HepG2 (cell line): ENCODE results near the gene KAT14. TPM values are rescaled to one million over a fixed set of nuclear protein-coding genes. Genes with fewer than 3 reads are reported as not detected.

Experiments used
- ARID2 ChIP-seq: sonication (generic); formaldehyde crosslinking; IDR thresholded peaks from 2 replicates; pipeline ENCODE4 v1.8.1; 2022; ENCODE audit warnings: mild to moderate bottlenecking, missing genetic modification reagents, borderline replicate concordance
- CHD4 ChIP-seq: fragments of 200-600 bp; sonication (generic); IDR thresholded peaks from 2 replicates; pipeline ENCODE4 v1.7.0; 2017; ENCODE audit warnings: mild to moderate bottlenecking, low read length, borderline replicate concordance
- E2F2 ChIP-seq: sonication (generic); formaldehyde crosslinking; IDR thresholded peaks from 2 replicates; pipeline ENCODE4 v1.4.0; 2020; ENCODE audit warnings: missing genetic modification reagents, borderline replicate concordance
- MAFF ChIP-seq: IDR thresholded peaks from 2 replicates; pipeline ENCODE4 v1.6.1; 2011; ENCODE audit warnings: low read depth, low read length, improper control_type of control experiment
- MXI1 ChIP-seq: IDR thresholded peaks from 3 replicates; pipeline ENCODE4 v1.6.1; 2012; ENCODE audit warnings: low read depth, low read length, inconsistent platforms, borderline replicate concordance
- NFRKB ChIP-seq: fragments of 450-650 bp; IDR thresholded peaks from 2 replicates; pipeline ENCODE4 v1.6.1; 2017
- PCBP1 ChIP-seq: fragments of 200-400 bp; formaldehyde crosslinking; IDR thresholded peaks from 2 replicates; pipeline ENCODE4 v1.6.1; 2017; ENCODE audit warnings: mild to moderate bottlenecking, low read depth, low read length, borderline replicate concordance
- SRY ChIP-seq: sonication (generic); formaldehyde crosslinking; IDR thresholded peaks from 2 replicates; pipeline ENCODE4 v1.8.0; 2022; ENCODE audit warnings: mild to moderate bottlenecking, missing genetic modification reagents
- TEAD2 ChIP-seq: sonication (generic); formaldehyde crosslinking; IDR thresholded peaks from 2 replicates; pipeline ENCODE4 v1.9.0; 2021; ENCODE audit warnings: missing genetic modification reagents
- ZMYM3 ChIP-seq: sonication (generic); formaldehyde crosslinking; IDR thresholded peaks from 2 replicates; pipeline ENCODE4 v1.5.1; 2020; ENCODE audit warnings: mild to moderate bottlenecking, missing genetic modification reagents
- ZNF260 ChIP-seq: sonication (generic); formaldehyde crosslinking; IDR thresholded peaks from 2 replicates; pipeline ENCODE4 v1.4.0; 2020; ENCODE audit warnings: missing genetic modification reagents, low read depth, mild to moderate bottlenecking, borderline replicate concordance
- ZNF263 ChIP-seq: sonication (generic); formaldehyde crosslinking; IDR thresholded peaks from 2 replicates; pipeline ENCODE4 v1.4.0; 2020; ENCODE audit warnings: missing genetic modification reagents
- ZNF354B ChIP-seq: sonication (generic); formaldehyde crosslinking; IDR thresholded peaks from 2 replicates; pipeline ENCODE4 v1.8.0; 2022; ENCODE audit warnings: mild to moderate bottlenecking, missing genetic modification reagents
- ZNF513 ChIP-seq: sonication (generic); formaldehyde crosslinking; conservative IDR thresholded peaks from 2 replicates; pipeline ENCODE4 v1.5.0; 2020; ENCODE audit warnings: missing genetic modification reagents
- polyA plus RNA-seq, 8 experiments: library from polyadenylated mRNA; depleted of rRNA in 3 of 8; stranded (reverse) in 7 of 8; unstranded in 1 of 8; fragments of >200 nt; fragmentation: Illumina TruSeq in 4 of 8; extraction: Trizol in 4 of 8; gene quantifications; 2 replicates each; pipeline versions ENCODE4 v1.2.1 to v1.2.3, GENCODE V29; 2011 to 2016; ENCODE audit warnings: low read depth in 4 of 8, missing spikeins in 1 of 8, mixed read lengths in 1 of 8; ENCODE audit not compliant: insufficient read depth in 1 of 8
- total RNA-seq, 5 experiments: library from RNA; depleted of rRNA; stranded (reverse); fragments of >200 nt; fragmentation: Illumina TruSeq; extraction: Trizol; gene quantifications; 2 replicates each; pipeline ENCODE4 v1.2.3, GENCODE V29; 2016; ENCODE audit warnings: low read depth in 1 of 5
- TF ChIP-seq, protein P1 (sequence below): sonication (generic); formaldehyde crosslinking; conservative IDR thresholded peaks from 2 replicates; pipeline ENCODE4 v1.4.0; 2020; ENCODE audit warnings: missing genetic modification reagents
- TF ChIP-seq, protein P2 (sequence below): sonication (generic); formaldehyde crosslinking; IDR thresholded peaks from 2 replicates; pipeline ENCODE4 v1.9.0; 2021; ENCODE audit warnings: missing genetic modification reagents, mild to moderate bottlenecking, borderline replicate concordance
- TF ChIP-seq, protein P3 (sequence below): sonication (generic); formaldehyde crosslinking; IDR thresholded peaks from 2 replicates; pipeline ENCODE4 v1.4.0; 2020; ENCODE audit warnings: missing genetic modification reagents

The KAT14 gene
- total and polyA plus RNA-seq, 2 of the 13 experiments (the other 11 are each of a cell fraction or from before 2014, with no cell fraction given) = 5.1 to 15.1 TPM

- peak; percentile 97 for TF ChIP-seq ZMYM3
- peak; percentile 97 for TF ChIP-seq SRY (CRISPR knock-in tag)
- TF ChIP-seq, protein P1, sequence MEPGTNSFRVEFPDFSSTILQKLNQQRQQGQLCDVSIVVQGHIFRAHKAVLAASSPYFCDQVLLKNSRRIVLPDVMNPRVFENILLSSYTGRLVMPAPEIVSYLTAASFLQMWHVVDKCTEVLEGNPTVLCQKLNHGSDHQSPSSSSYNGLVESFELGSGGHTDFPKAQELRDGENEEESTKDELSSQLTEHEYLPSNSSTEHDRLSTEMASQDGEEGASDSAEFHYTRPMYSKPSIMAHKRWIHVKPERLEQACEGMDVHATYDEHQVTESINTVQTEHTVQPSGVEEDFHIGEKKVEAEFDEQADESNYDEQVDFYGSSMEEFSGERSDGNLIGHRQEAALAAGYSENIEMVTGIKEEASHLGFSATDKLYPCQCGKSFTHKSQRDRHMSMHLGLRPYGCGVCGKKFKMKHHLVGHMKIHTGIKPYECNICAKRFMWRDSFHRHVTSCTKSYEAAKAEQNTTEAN = peak; percentile 98
- peak; percentile 86; the same call in 1 of the 2 replicates for TF ChIP-seq ARID2
- TF ChIP-seq, protein P2, sequence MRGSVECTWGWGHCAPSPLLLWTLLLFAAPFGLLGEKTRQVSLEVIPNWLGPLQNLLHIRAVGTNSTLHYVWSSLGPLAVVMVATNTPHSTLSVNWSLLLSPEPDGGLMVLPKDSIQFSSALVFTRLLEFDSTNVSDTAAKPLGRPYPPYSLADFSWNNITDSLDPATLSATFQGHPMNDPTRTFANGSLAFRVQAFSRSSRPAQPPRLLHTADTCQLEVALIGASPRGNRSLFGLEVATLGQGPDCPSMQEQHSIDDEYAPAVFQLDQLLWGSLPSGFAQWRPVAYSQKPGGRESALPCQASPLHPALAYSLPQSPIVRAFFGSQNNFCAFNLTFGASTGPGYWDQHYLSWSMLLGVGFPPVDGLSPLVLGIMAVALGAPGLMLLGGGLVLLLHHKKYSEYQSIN (CRISPR knock-in tag) = peak; percentile 95; the same call in 1 of the 2 replicates
- peak; percentile 95; the same call in 1 of the 2 replicates for TF ChIP-seq PCBP1
- TF ChIP-seq ZNF513 (CRISPR knock-in tag) = peak; percentile 50; the same call in 1 of the 2 replicates
- TF ChIP-seq NFRKB = no peak
- peak; percentile 97 for TF ChIP-seq TEAD2 (CRISPR knock-in tag)
- TF ChIP-seq CHD4 = no peak
- TF ChIP-seq, protein P3, sequence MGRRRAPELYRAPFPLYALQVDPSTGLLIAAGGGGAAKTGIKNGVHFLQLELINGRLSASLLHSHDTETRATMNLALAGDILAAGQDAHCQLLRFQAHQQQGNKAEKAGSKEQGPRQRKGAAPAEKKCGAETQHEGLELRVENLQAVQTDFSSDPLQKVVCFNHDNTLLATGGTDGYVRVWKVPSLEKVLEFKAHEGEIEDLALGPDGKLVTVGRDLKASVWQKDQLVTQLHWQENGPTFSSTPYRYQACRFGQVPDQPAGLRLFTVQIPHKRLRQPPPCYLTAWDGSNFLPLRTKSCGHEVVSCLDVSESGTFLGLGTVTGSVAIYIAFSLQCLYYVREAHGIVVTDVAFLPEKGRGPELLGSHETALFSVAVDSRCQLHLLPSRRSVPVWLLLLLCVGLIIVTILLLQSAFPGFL = 0 out of 2 replicates have a peak, but pooled peaks have one; percentile 96
- TF ChIP-seq MXI1 = peak; percentile 81
- TF ChIP-seq MAFF = peak; percentile 21; the same call in 1 of the 2 replicates
- TF ChIP-seq ZNF354B = no peak
- peak; percentile 83 for TF ChIP-seq ZNF263 (CRISPR knock-in tag)
- TF ChIP-seq E2F2 = peak; percentile 99
- peak; percentile 89; the same call in 1 of the 2 replicates for TF ChIP-seq ZNF260
These were observed at the start of gene KAT14, which contains the start of gene PET117 (continued) for GRCh38 chr20:18137412-18138265.
